SK-N-DZ (cell line): ENCODE data around the gene REL.

Experiments
- DNase-seq: peaks from one replicate; pipeline ENCODE4 v3.0.0-alpha.2; 2015; ENCODE audit warnings: low spot score
- small RNA-seq, 2 experiments: library from RNA; depleted of rRNA; stranded (forward); fragments of <200 nt; gene quantifications; one replicate each; pipeline ENCODE3, GENCODE V24; 2014

Gene REL

GRCh38 chr2:60964651-60965498 lies 83.5 kb downstream of the REL start:
- no peak for DNase-seq

GRCh38 chr2:60965499-60965785 lies 84.1 kb downstream of the REL start:
- no peak for DNase-seq

GRCh38 chr2:60966507-60967405 lies 85.4 kb downstream of the REL start:
- DNase-seq, result no peak

GRCh38 chr2:60972889-60973656 lies 91.7 kb downstream of the REL start:
- no peak for DNase-seq

- no peak for DNase-seq
Observed at GRCh38 chr2:60973705-60974104, 92.3 kb downstream of the REL start.

- DNase-seq, result no peak
Observed at GRCh38 chr2:60974652-60975051, 93.3 kb downstream of the REL start.

Small RNA genes within 50 kb of the gene (small RNA-seq; reads per million reads assigned to genes)
- gene RN7SL632P (0 to 0.09 reads per million in 2 experiments), gene RNU4-51P (0.13 to 0.21 reads per million in 2 experiments)
